Activated CD8-positive, alpha-beta memory T cell treated with anti-CD3 and anti-CD28 coated beads for 36 hours (primary cell): Measurements from ENCODE around the gene SECISBP2. TPM values are rescaled to one million over a fixed set of nuclear protein-coding genes. Genes with fewer than 3 reads are reported as not detected.

Source experiments
- CTCF ChIA-PET: fragments of 350-600 bp; sonication (Branson Sonifier 250); formaldehyde crosslinking; loops from one replicate; lab custom pipeline; 2021; ENCODE audit warnings: antibody characterized with exemption; lab: Charles Lee
- POLR2A ChIA-PET: fragments of 350-600 bp; sonication (Branson Sonifier 250); formaldehyde crosslinking; loops from one replicate; lab custom pipeline; 2021; ENCODE audit warnings: antibody characterized with exemption; lab: Charles Lee
- total RNA-seq, 2 experiments: library from RNA; stranded (reverse); gene quantifications; one replicate each; pipeline ENCODE4 v1.2.3, GENCODE V29; 2021

SECISBP2 gene
- total RNA-seq, 2 experiments from 2014 or later, result 35.0 to 36.5 TPM

GRCh38 chr9:89372979-89373378 is 54.7 kb downstream of the SECISBP2 start:
- CTCF ChIA-PET, result no interaction called here
- POLR2A ChIA-PET, result no interaction called here

- ChIA-PET POLR2A (no interaction called here), CTCF (interaction anchor here (1.1 kb wide), 1 partner anchor 34 kb away, joined by 3 read pairs; no protein-coding TSS in a partner anchor)
Observed at GRCh38 chr9:89374176-89374575, 55.9 kb downstream of the SECISBP2 start.

- CTCF ChIA-PET, result interaction anchor here (0.8 to 1.2 kb wide), 3 partner anchors 13 to 173 kb away, joined by 3 read pairs; no protein-coding TSS in a partner anchor
- POLR2A ChIA-PET, result no interaction called here
Observed at GRCh38 chr9:89375191-89375760, 57.0 kb downstream of the SECISBP2 start.

- CTCF ChIA-PET, result no interaction called here
- POLR2A ChIA-PET, result interaction anchor here (0.6 kb wide), 1 partner anchor 36 kb away, joined by 3 read pairs; no protein-coding TSS in a partner anchor
Observed at GRCh38 chr9:89376286-89376685, 58.0 kb downstream of the SECISBP2 start.

- CTCF ChIA-PET, result no interaction called here
Observed at GRCh38 chr9:89376741-89377351, 58.5 kb downstream of the SECISBP2 start.

GRCh38 chr9:89377411-89377810 is 59.1 kb downstream of the SECISBP2 start:
- ChIA-PET CTCF (no interaction called here), POLR2A (no interaction called here)

More at GRCh38 chr9:89376741-89377351, 58.5 kb downstream of the SECISBP2 start:
- POLR2A ChIA-PET, result interaction anchor here (0.6 kb wide), 1 partner anchor 36 kb away, joined by 3 read pairs; no protein-coding TSS in a partner anchor

GRCh38 chr9:89378541-89378940 is 60.2 kb downstream of the SECISBP2 start:
- ChIA-PET POLR2A (no interaction called here), CTCF (interaction anchor here (1.2 kb wide), 1 partner anchor 165 kb away, joined by 3 read pairs; no protein-coding TSS in a partner anchor)

- ChIA-PET POLR2A (no interaction called here), CTCF (interaction anchor here (1.2 kb wide), 1 partner anchor 165 kb away, joined by 3 read pairs; no protein-coding TSS in a partner anchor)
Observed at GRCh38 chr9:89379031-89379430, 60.7 kb downstream of the SECISBP2 start.

GRCh38 chr9:89379508-89380115 is 61.3 kb downstream of the SECISBP2 start:
- POLR2A ChIA-PET, result no interaction called here
- CTCF ChIA-PET, result no interaction called here

- POLR2A ChIA-PET, result no interaction called here
- CTCF ChIA-PET, result no interaction called here
Observed at GRCh38 chr9:89380437-89381307, 62.4 kb downstream of the SECISBP2 start.

- CTCF ChIA-PET, result no interaction called here
- POLR2A ChIA-PET, result no interaction called here
Observed at GRCh38 chr9:89381308-89381609, 63.0 kb downstream of the SECISBP2 start.

- POLR2A ChIA-PET, result interaction anchor here (0.7 kb wide), 1 partner anchor 37 kb away, joined by 4 read pairs; no protein-coding TSS in a partner anchor
- CTCF ChIA-PET, result interaction anchor here (0.8 kb wide), 2 partner anchors 47 to 170 kb away, joined by 3 read pairs; no protein-coding TSS in a partner anchor
Observed at GRCh38 chr9:89382026-89382986, 64.0 kb downstream of the SECISBP2 start.

- ChIA-PET CTCF (interaction anchor here (0.8 kb wide), 1 partner anchor 46 kb away, joined by 3 read pairs; no protein-coding TSS in a partner anchor), POLR2A (interaction anchor here (0.7 kb wide), 1 partner anchor 38 kb away, joined by 4 read pairs; no protein-coding TSS in a partner anchor)
Observed at GRCh38 chr9:89383030-89383720, 64.9 kb downstream of the SECISBP2 start.

GRCh38 chr9:89383721-89384300 is 65.5 kb downstream of the SECISBP2 start:
- POLR2A ChIA-PET, result no interaction called here

GRCh38 chr9:89384783-89385182 is 66.5 kb downstream of the SECISBP2 start:
- CTCF ChIA-PET, result no interaction called here
- POLR2A ChIA-PET, result no interaction called here

More at GRCh38 chr9:89383721-89384300, 65.5 kb downstream of the SECISBP2 start:
- CTCF ChIA-PET, result no interaction called here

- POLR2A ChIA-PET, result no interaction called here
- CTCF ChIA-PET, result interaction anchor here (1.0 kb wide), 1 partner anchor 9 kb away, joined by 3 read pairs; no protein-coding TSS in a partner anchor
Observed at GRCh38 chr9:89386206-89386605, 67.9 kb downstream of the SECISBP2 start.

- ChIA-PET POLR2A (no interaction called here), CTCF (no interaction called here)
Observed at GRCh38 chr9:89386797-89387196, 68.5 kb downstream of the SECISBP2 start.
